ENCODE data around the gene TAMM41.
"Not testable (repeated sequence)": the region's sequence is repeated elsewhere in the genome, so short reads cannot be mapped to it uniquely, and the experiment has no call there.

Gene TAMM41

DNA sequence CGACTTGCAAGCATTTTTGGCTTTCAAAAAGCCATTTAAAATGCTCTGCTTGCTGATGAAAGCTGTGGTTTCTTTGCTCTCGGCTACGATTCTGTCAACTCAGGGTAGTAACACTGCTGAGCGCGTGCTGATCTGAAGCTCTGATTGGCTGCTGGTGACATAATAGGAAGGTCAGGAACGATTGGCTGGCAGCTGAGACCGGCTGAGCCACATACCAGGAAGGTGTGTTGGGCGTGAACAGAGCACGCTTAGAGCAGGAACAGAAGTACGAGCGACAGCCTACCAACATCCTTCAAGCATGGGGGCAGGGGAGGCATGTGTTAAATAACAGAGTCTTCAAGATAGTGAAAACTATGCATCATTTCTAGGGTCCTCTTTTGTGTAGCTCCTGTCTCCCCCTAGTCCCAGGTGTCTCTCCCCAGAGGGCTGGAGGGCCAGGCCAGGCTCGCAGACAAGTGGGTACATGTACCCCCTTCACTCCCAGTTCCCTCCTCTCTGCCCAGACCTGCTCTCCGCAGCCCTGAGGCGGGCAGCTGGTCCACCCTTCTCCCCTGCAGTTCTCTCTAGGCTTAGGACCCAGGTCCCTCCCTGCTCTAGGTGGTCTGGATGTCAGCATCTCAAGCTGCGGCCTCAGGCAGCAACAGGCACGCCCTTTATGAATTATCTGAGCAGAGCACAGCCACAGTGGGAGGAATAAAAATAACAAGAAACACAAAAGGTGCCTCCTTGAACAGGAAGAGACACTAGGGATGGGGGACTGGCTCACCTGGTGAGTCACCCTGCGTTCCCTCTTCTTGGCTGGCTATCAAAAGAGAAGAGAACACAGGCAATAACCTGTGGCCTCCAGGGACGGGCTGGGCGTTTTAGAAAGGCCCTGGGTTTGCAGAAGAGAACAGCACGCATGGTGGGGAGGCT lies 76.0 kb downstream of the TAMM41 start:
- H3K27me3 Mint-ChIP-seq (ENCODE audit: low read depth), result no peaks in the 10 kb centered on the region
- H3K9me3 Mint-ChIP-seq, result no peaks in the 10 kb centered on the region
- peak overlapping the region; percentile 49 for H3K4me3 Mint-ChIP-seq
- no peaks in the 10 kb centered on the region for H3K36me3 Mint-ChIP-seq (ENCODE audit: low read depth)
- peaks cover 31% of the 10 kb centered on the region for H3K4me1 Mint-ChIP-seq (ENCODE audit: low read depth)
- peak; percentile 79 for DNase-seq (ENCODE audit: low spot score)
- peak overlapping the region; percentile 90 for H3K27ac Mint-ChIP-seq

GRCh38 chr3:11769704-11770476 lies 76.8 kb downstream of the TAMM41 start:
- DNase-seq (ENCODE audit: low spot score), result no peak
- peak overlapping the region; percentile 49 for H3K4me3 Mint-ChIP-seq
- H3K27ac Mint-ChIP-seq, result peak overlapping the region; percentile 90
- H3K36me3 Mint-ChIP-seq (ENCODE audit: low read depth), result peaks cover 3% of the 10 kb centered on the region
- peaks cover 35% of the 10 kb centered on the region for H3K4me1 Mint-ChIP-seq (ENCODE audit: low read depth)
- H3K9me3 Mint-ChIP-seq, result no peaks in the 10 kb centered on the region
- no peaks in the 10 kb centered on the region for H3K27me3 Mint-ChIP-seq (ENCODE audit: low read depth)

DNA sequence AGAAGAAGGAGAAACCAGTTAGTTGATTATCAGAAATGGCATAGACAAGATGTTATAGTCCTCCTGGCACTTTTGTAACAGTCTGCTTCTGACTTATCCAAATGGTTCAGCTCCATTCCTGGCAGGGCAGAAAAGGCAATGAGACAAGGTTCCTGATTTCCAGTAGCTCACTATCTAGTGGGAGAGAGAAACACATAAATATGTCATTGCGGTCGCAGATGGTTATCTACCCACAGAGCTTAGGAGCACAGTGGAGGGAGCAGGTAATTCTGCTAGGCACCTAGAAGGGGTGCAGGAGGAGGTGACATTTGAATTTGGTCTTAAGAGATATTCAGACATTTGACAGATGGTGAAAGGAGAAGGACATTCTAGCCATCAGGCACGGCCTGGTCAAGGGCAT lies 78.1 kb downstream of the TAMM41 start:
- H3K27ac Mint-ChIP-seq, result peak overlapping the region; percentile 55
- no peaks in the 10 kb centered on the region for H3K27me3 Mint-ChIP-seq (ENCODE audit: low read depth)
- peaks cover 37% of the 10 kb centered on the region for H3K4me1 Mint-ChIP-seq (ENCODE audit: low read depth)
- no peaks in the 10 kb centered on the region for H3K9me3 Mint-ChIP-seq
- no peak overlapping the region for H3K4me3 Mint-ChIP-seq
- no peak for DNase-seq (ENCODE audit: low spot score)
- peaks cover 3% of the 10 kb centered on the region for H3K36me3 Mint-ChIP-seq (ENCODE audit: low read depth)

DNA sequence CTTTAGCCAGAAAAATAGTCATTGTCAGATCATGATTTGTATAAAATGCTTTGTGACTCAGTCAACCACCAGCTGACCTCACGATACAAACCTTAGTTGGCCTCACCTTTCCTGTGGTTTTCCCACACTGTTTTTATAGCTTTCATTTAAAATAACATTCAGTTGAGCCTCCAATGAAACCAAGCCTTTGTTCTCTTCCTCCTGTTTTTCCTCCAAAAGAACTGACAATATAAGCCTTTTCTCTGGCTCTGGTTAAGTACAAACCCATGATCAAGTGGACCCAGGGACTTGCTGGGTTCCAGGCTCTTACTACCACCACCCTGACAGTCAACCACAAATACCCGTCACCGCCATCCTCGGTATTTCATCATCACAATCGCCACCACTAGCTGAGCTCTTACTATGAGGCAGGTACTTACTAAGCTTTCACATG lies 81.7 kb downstream of the TAMM41 start:
- peak; percentile 65 for DNase-seq (ENCODE audit: low spot score)
- H3K27me3 Mint-ChIP-seq (ENCODE audit: low read depth), result no peaks in the 10 kb centered on the region
- peaks cover 19% of the 10 kb centered on the region for H3K4me1 Mint-ChIP-seq (ENCODE audit: low read depth)
- no peaks in the 10 kb centered on the region for H3K9me3 Mint-ChIP-seq
- peak overlapping the region; percentile 95 for H3K27ac Mint-ChIP-seq
- H3K36me3 Mint-ChIP-seq (ENCODE audit: low read depth), result peaks cover 3% of the 10 kb centered on the region
- peak overlapping the region; percentile 79 for H3K4me3 Mint-ChIP-seq

GRCh38 chr3:11759996-11760395 lies 86.7 kb downstream of the TAMM41 start:
- H3K36me3 Mint-ChIP-seq (ENCODE audit: low read depth), result peaks cover under 1% of the 10 kb centered on the region
- DNase-seq (ENCODE audit: low spot score), result no peak
- H3K4me3 Mint-ChIP-seq, result no peak overlapping the region
- H3K4me1 Mint-ChIP-seq (ENCODE audit: low read depth), result peaks cover 3% of the 10 kb centered on the region
- H3K9me3 Mint-ChIP-seq, result no peaks in the 10 kb centered on the region
- H3K27ac Mint-ChIP-seq, result no peak overlapping the region
- no peaks in the 10 kb centered on the region for H3K27me3 Mint-ChIP-seq (ENCODE audit: low read depth)

DNA sequence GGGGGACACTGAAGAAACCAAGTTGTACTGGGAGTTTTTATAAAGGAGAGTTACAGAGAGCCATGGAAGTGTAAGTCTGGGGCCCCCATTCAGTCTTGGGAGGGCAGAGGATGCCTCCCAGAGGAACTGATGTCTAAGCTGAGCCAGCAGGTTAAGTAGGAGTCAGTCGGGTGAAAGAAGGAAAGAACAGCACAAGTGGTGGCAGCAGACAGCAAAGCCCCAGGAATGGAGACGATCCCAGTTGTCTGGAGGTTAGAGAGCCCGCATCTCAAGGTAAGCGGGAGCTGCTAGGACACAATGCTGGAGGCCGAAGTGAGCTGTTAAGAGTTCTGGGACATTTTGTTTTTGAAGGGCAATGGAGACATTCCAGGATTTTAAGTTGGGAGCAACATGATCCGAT lies 88.8 kb downstream of the TAMM41 start:
- no peaks in the 10 kb centered on the region for H3K36me3 Mint-ChIP-seq (ENCODE audit: low read depth)
- no peak for DNase-seq (ENCODE audit: low spot score)
- H3K4me3 Mint-ChIP-seq, result no peak overlapping the region
- no peaks in the 10 kb centered on the region for H3K27me3 Mint-ChIP-seq (ENCODE audit: low read depth)
- H3K27ac Mint-ChIP-seq, result no peak overlapping the region
- H3K4me1 Mint-ChIP-seq (ENCODE audit: low read depth), result no peaks in the 10 kb centered on the region
- no peaks in the 10 kb centered on the region for H3K9me3 Mint-ChIP-seq

DNA sequence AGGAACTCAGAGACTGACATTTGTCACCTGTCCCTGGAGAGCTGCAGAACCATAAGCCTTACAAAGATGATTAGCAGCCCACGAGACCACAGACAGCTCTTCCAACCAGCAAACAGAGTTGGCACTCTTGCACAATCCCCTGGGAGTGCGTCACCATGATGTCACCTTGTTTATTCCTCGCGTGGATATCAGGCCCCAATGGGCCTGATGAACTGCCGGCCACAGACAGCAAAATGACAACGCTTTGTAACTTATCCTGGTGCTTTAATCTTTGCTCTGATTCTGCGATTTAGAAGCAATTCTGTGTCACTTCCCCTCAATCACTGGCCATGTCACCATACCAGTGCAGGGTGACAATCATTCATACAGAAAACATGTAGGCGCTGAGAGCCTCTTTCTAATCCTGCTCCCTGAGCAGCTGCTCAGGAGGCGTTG lies 89.2 kb downstream of the TAMM41 start:
- Mint-ChIP-seq H3K9me3 (no peaks in the 10 kb centered on the region), H3K36me3 (ENCODE audit: low read depth) (no peaks in the 10 kb centered on the region), H3K27me3 (ENCODE audit: low read depth) (no peaks in the 10 kb centered on the region), H3K4me3 (no peak overlapping the region), H3K27ac (no peak overlapping the region), H3K4me1 (ENCODE audit: low read depth) (no peaks in the 10 kb centered on the region)
- DNase-seq (ENCODE audit: low spot score), result no peak

DNA sequence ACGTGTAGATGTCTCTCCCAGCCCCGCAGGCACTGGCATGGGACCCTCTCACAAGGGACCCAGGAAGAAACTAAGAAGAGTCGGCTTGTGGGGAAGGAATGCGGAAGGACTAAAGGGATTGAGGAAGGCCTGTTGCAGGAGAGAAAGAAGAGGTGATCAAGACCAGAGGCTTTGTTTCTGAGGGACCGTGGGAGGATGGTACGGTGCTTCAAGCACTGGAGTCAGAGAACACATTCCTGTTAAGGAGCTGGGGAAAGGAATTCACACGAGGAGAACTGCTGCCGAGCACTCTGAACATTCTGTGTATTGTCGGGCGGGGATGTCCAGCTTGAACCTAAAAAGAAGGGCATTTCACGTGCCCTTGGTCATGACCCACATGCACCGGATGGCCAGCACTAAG lies 91.4 kb downstream of the TAMM41 start:
- Mint-ChIP-seq H3K4me1 (ENCODE audit: low read depth) (no peaks in the 10 kb centered on the region), H3K27ac (no peak overlapping the region), H3K27me3 (ENCODE audit: low read depth) (no peaks in the 10 kb centered on the region), H3K36me3 (ENCODE audit: low read depth) (no peaks in the 10 kb centered on the region), H3K4me3 (no peak overlapping the region), H3K9me3 (no peaks in the 10 kb centered on the region)
- no peak for DNase-seq (ENCODE audit: low spot score)

- H3K36me3 Mint-ChIP-seq (ENCODE audit: low read depth); H3K27ac Mint-ChIP-seq; H3K4me3 Mint-ChIP-seq; H3K9me3 Mint-ChIP-seq; H3K4me1 Mint-ChIP-seq (ENCODE audit: low read depth); H3K27me3 Mint-ChIP-seq (ENCODE audit: low read depth); DNase-seq (ENCODE audit: low spot score): not testable (repeated sequence)
Observed at GRCh38 chr3:11752254-11752653, 94.4 kb downstream of the TAMM41 start.

- H3K4me3 Mint-ChIP-seq; H3K27me3 Mint-ChIP-seq (ENCODE audit: low read depth); H3K36me3 Mint-ChIP-seq (ENCODE audit: low read depth); H3K9me3 Mint-ChIP-seq; H3K27ac Mint-ChIP-seq; DNase-seq (ENCODE audit: low spot score); H3K4me1 Mint-ChIP-seq (ENCODE audit: low read depth): not testable (repeated sequence)
Observed at GRCh38 chr3:11748306-11748705, 98.4 kb downstream of the TAMM41 start.

Measured in T-helper 2 cell treated with Interferon-gamma antibody and Interleukin-4, amounts not matched to agents 5 μg/mL and 100 μg/mL, for 36 hours (primary cell).